ENCODE data around the gene PCCA.
"Not testable (repeated sequence)": the region's sequence is repeated elsewhere in the genome, so short reads cannot be mapped to it uniquely, and the experiment has no call there.

The PCCA gene

GRCh38 chr13:100088644-100089464 lies at the start of gene PCCA:
Gene PCCA (plus strand): TSS chr13:100089093. CDS start chr13:100089121, 28 bp downstream.
- DNase-seq: peak; percentile 58

- DNase-seq: no peak
These were observed 49.2 kb upstream of the PCCA start for GRCh38 chr13:100039740-100040139.

- DNase-seq: no peak
These were observed 48.7 kb upstream of the PCCA start for GRCh38 chr13:100040196-100040595.

- no peak for DNase-seq
These were observed 44.0 kb upstream of the PCCA start for GRCh38 chr13:100044936-100045335.

GRCh38 chr13:100045355-100045754 lies 43.5 kb upstream of the PCCA start:
- DNase-seq: no peak

- DNase-seq: no peak
These were observed 37.8 kb upstream of the PCCA start for GRCh38 chr13:100051070-100051469.

- no peak for DNase-seq
These were observed 29.1 kb upstream of the PCCA start for GRCh38 chr13:100059827-100060226.

- no peak for DNase-seq
These were observed 25.6 kb upstream of the PCCA start for GRCh38 chr13:100063333-100063732.

- DNase-seq: no peak
These were observed 25.0 kb upstream of the PCCA start for GRCh38 chr13:100063906-100064305.

GRCh38 chr13:100068133-100068931 lies 20.6 kb upstream of the PCCA start:
- DNase-seq: no peak

- no peak for DNase-seq
These were observed 19.6 kb upstream of the PCCA start for GRCh38 chr13:100069278-100069677.

GRCh38 chr13:100075700-100076587 lies 12.9 kb upstream of the PCCA start:
- no peak for DNase-seq

GRCh38 chr13:100079003-100079402 lies 9.9 kb upstream of the PCCA start:
- not testable (repeated sequence) for DNase-seq

- DNase-seq: not testable (repeated sequence)
These were observed 5.5 kb upstream of the PCCA start for GRCh38 chr13:100083401-100083800.

GRCh38 chr13:100088273-100088643 lies 635 bp upstream of the PCCA start:
- DNase-seq: no peak

GRCh38 chr13:100089465-100090032 lies 656 bp downstream of the PCCA start:
- DNase-seq: no peak

- no peak for DNase-seq
These were observed 2.0 kb downstream of the PCCA start for GRCh38 chr13:100090861-100091260.

- no peak for DNase-seq
These were observed 2.5 kb downstream of the PCCA start for GRCh38 chr13:100091391-100091790.

GRCh38 chr13:100092273-100092672 lies 3.4 kb downstream of the PCCA start:
- DNase-seq: not testable (repeated sequence)

- no peak for DNase-seq
These were observed 6.6 kb downstream of the PCCA start for GRCh38 chr13:100095498-100095897.

GRCh38 chr13:100096526-100096925 lies 7.6 kb downstream of the PCCA start:
- DNase-seq: no peak

- no peak for DNase-seq
These were observed 8.9 kb downstream of the PCCA start for GRCh38 chr13:100097821-100098220.

All from NCI-H1694 treated with DMSO at 0.1 percent for 48 hours (cell line).